Bronchial epithelial cell (primary cell): ENCODE measurements around the gene PLEKHA5. TPM values are rescaled to one million over a fixed set of nuclear protein-coding genes. Genes with fewer than 3 reads are reported as not detected.

Experiments
- DNase-seq: peaks from one replicate; pipeline ENCODE4 v3.0.0-alpha.2; 2010; ENCODE audit warnings: low read depth
- FAIRE-seq: peaks from 2 replicates; lab custom pipeline; 2011; peaks lifted over from hg19 to GRCh38; lab: Jason Lieb, UNC
- H3K27me3 ChIP-seq: 2 replicates; pipeline ENCODE4 v1.5.1; 2011; ENCODE audit warnings: low read length; ENCODE audit not compliant: control insufficient read depth, insufficient read depth
- H3K36me3 ChIP-seq: 2 replicates; pipeline ENCODE4 v1.5.1; 2011; ENCODE audit warnings: low read length; ENCODE audit not compliant: control insufficient read depth, insufficient read depth
- H3K4me3 ChIP-seq: 2 replicates; pipeline ENCODE4 v1.5.1; 2011; ENCODE audit warnings: mild to moderate bottlenecking, low read depth, low read length, control low read depth
- total RNA-seq: library from RNA; depleted of rRNA; stranded (reverse); fragments of >200 nt; gene quantifications from 2 replicates; pipeline ENCODE4 v1.2.1, GENCODE V29; 2014
- TF ChIP-seq, protein P1 (sequence below): IDR thresholded peaks from 2 replicates; pipeline ENCODE4 v1.5.1; 2011; ENCODE audit warnings: mild to moderate bottlenecking, moderate library complexity, low read length, control low read depth, inconsistent platforms; ENCODE audit not compliant: insufficient read depth, severe bottlenecking

The PLEKHA5 gene
- total RNA-seq, 1 donor from 2014 or later = 24.0 TPM

DNA sequence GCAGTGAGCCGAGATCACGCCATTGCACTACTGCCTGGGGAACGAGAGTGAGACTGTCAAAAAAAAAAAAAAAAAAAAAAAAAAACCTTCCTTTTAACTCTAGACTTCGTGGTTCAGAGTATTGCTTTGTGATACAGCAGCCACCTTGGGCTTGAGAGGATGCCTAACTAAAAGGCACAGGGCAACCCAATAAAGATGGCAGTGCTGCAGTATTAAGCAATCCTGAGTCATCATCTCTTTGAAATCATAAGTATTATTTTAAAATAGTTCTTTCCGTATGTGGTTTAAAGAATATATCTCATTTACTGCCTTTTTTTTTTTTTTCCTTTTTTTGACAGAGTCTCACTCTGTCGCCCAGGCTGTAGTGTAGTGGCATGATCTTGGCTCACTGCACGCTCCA lies 116.1 kb downstream of the PLEKHA5 start:
- no peak for DNase-seq
- TF ChIP-seq, protein P1, sequence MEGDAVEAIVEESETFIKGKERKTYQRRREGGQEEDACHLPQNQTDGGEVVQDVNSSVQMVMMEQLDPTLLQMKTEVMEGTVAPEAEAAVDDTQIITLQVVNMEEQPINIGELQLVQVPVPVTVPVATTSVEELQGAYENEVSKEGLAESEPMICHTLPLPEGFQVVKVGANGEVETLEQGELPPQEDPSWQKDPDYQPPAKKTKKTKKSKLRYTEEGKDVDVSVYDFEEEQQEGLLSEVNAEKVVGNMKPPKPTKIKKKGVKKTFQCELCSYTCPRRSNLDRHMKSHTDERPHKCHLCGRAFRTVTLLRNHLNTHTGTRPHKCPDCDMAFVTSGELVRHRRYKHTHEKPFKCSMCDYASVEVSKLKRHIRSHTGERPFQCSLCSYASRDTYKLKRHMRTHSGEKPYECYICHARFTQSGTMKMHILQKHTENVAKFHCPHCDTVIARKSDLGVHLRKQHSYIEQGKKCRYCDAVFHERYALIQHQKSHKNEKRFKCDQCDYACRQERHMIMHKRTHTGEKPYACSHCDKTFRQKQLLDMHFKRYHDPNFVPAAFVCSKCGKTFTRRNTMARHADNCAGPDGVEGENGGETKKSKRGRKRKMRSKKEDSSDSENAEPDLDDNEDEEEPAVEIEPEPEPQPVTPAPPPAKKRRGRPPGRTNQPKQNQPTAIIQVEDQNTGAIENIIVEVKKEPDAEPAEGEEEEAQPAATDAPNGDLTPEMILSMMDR = no peak
- H3K27me3 ChIP-seq = no peaks in the 10 kb centered on the region
- H3K36me3 ChIP-seq = no peaks in the 10 kb centered on the region
- no peak for FAIRE-seq
- no peak overlapping the region for H3K4me3 ChIP-seq

DNA sequence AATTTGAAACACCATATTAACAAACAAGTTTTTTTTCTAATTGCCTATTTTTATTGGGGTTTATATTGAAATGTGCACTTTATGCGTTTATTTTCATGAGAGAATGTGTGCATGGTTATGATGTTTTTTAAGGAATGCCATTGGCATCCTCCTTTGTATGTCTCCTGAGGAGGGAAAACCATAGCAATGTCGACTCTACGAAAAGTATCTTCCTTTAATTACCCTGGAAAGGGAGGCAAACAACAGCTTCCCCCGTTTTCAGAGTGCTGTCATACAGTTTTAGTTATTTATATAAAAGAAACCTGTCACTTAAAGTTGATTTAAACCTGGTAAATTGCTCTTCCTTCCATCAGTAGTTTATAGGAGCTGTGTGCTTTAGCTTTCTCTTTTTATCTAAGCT lies 117.4 kb downstream of the PLEKHA5 start:
- no peaks in the 10 kb centered on the region for H3K27me3 ChIP-seq
- no peak overlapping the region for H3K4me3 ChIP-seq
- DNase-seq (no peak), FAIRE-seq (no peak)
- TF ChIP-seq, protein P1 = no peak
- no peaks in the 10 kb centered on the region for H3K36me3 ChIP-seq

DNA sequence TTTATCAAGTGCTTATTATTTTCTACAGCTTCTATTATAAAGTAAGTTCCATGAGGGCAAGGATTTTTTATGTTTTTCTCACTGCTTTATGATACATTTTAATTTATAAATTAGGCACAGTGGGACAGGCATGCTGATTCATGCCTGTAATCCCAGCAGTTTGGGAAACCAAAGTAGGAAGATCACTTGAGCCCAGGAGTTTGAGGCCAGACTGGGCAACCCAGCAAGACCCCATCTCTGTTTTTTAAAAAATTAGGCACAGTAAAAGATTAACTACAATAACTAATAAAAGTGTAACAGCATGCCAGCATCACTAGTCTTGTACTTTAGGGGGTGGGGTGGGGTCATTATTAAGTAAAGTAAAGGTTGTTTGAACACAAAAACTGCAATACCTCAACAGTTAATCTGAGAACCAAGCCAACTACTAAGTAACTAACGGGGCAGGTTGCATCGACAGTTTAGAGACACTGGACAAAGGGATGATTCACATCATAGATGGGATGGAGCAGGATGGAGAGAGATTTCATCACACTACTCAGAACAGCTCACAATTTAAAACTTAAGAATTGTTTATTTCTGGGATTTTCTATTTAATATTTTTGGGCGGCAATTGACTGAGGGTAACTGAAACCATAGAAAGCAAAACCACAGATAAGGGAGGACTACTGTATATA lies 119.5 kb downstream of the PLEKHA5 start:
- DNase-seq (peak; percentile 40), FAIRE-seq (no peak)
- Histone ChIP-seq H3K27me3 (no peaks in the 10 kb centered on the region), H3K4me3 (no peak overlapping the region), H3K36me3 (no peaks in the 10 kb centered on the region)
- TF ChIP-seq, protein P1 = no peak

DNA sequence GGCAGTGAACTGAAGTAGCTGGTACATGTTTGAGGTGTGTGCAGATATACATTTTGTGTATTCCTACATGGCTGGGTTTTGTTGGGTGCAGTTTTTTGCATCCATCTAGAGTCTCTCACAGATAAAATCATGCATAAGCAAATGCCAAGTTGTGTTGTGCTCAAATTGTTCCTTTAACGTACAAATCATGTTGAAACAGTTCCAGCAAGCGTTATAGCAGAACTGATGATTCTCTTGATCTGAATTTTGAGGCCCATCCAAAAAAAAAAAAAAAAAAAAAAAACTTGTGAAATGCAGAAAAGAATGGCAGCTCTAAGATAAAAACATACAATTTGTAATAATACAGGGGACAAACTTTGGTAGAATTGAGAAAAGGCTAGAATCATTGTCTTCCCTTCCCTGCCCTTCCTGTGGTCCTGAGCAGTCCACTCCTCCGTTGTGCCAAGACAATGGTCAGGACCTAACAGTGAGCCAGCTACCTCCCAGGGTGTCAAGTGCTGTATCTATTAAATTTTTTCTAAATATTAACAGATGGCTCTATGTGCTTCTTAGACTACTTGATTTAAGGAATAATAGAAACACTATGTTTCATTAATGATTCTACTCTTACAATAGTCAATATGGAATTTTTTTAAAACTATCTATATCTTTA lies 122.1 kb downstream of the PLEKHA5 start:
- FAIRE-seq = no peak
- H3K36me3 ChIP-seq = no peaks in the 10 kb centered on the region
- H3K27me3 ChIP-seq = no peaks in the 10 kb centered on the region
- DNase-seq = no peak
- TF ChIP-seq, protein P1 = no peak
- no peak overlapping the region for H3K4me3 ChIP-seq

DNA sequence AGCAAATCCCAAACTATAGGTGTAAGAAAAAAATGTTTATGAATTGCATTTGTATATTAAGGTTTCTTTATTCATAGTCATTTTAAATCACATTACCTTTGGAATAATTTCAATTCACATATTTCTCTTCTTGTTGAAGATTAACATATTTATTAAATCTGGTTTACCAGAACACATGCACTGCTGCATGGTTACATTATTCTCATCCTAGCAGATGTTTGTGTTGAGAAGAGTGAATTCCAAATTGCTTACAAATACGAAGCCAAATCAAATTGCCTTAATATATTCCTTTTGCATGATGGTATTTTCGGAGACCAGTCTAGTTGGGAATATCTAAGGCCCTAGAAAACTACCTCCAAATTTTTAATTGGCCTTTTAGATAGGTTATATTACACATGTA lies 130.6 kb downstream of the PLEKHA5 start:
- Histone ChIP-seq H3K27me3 (no peaks in the 10 kb centered on the region), H3K36me3 (no peaks in the 10 kb centered on the region), H3K4me3 (no peak overlapping the region)
- DNase-seq (no peak), FAIRE-seq (no peak)
- TF ChIP-seq, protein P1 = no peak
